ENCODE results near the gene TRAK2. TPM values are rescaled to one million over a fixed set of nuclear protein-coding genes. Genes with fewer than 3 reads are reported as not detected.

TRAK2 gene
- total RNA-seq, 2 experiments from 2014 or later = 7.1 to 11.9 TPM

- Histone ChIP-seq H3K27ac (ENCODE audit: low read depth, low read length, poor library complexity, severe bottlenecking) (no peak overlapping the region), H3K79me2 (ENCODE audit: insufficient read depth, low read depth, low read length) (no peaks in the 10 kb centered on the region), H3K4me3 (ENCODE audit: low read depth, low read length, poor library complexity, severe bottlenecking) (no peak overlapping the region), H3K36me3 (ENCODE audit: insufficient read depth, low read length) (peaks cover 14% of the 10 kb centered on the region), H3K9me2 (ENCODE audit: insufficient read depth, low read length) (no peaks in the 10 kb centered on the region), H3K4me2 (ENCODE audit: low read length) (no peak overlapping the region), H3K4me1 (ENCODE audit: insufficient read depth, low read length, poor library complexity, severe bottlenecking) (no peaks in the 10 kb centered on the region), H3K9me3 (ENCODE audit: low read length) (no peaks in the 10 kb centered on the region), H4K20me1 (ENCODE audit: insufficient read depth, low read length) (no peaks in the 10 kb centered on the region), H2AFZ (ENCODE audit: low read length) (no peak overlapping the region)
- TF ChIP-seq EZH2phosphoT487 (IDR thresholded peaks at IDR 0.05; ENCODE audit: borderline replicate concordance, low read depth, low read length) = no peak
- TF ChIP-seq, protein P1, sequence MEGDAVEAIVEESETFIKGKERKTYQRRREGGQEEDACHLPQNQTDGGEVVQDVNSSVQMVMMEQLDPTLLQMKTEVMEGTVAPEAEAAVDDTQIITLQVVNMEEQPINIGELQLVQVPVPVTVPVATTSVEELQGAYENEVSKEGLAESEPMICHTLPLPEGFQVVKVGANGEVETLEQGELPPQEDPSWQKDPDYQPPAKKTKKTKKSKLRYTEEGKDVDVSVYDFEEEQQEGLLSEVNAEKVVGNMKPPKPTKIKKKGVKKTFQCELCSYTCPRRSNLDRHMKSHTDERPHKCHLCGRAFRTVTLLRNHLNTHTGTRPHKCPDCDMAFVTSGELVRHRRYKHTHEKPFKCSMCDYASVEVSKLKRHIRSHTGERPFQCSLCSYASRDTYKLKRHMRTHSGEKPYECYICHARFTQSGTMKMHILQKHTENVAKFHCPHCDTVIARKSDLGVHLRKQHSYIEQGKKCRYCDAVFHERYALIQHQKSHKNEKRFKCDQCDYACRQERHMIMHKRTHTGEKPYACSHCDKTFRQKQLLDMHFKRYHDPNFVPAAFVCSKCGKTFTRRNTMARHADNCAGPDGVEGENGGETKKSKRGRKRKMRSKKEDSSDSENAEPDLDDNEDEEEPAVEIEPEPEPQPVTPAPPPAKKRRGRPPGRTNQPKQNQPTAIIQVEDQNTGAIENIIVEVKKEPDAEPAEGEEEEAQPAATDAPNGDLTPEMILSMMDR (conservative IDR thresholded peaks at IDR 0.05; ENCODE audit: low read length) = no peak
- POLR2A ChIA-PET = interaction anchor here (0.6 to 1.6 kb wide), 2 partner anchors 13 to 96 kb away, joined by 3 to 6 read pairs; no protein-coding TSS in a partner anchor
- BruUV-seq (replicated peaks) = no TSS peak
- CTCF ChIA-PET (ENCODE audit: unreplicated experiment) = no interaction called here
- no peak for DNase-seq (ENCODE audit: low spot score)
- intact Hi-C loops (cut with micrococcal nuclease; ENCODE audit: unreplicated experiment) = no loop called here
Observed at GRCh38 chr2:201402651-201403562, 48.4 kb downstream of the TRAK2 start.

GRCh38 chr2:201401815-201402214 is 49.4 kb downstream of the TRAK2 start:
- DNase-seq (ENCODE audit: low spot score) = no peak
- TF ChIP-seq, protein P1 (conservative IDR thresholded peaks at IDR 0.05; ENCODE audit: low read length) = no peak
- no peak for TF ChIP-seq EZH2phosphoT487 (IDR thresholded peaks at IDR 0.05; ENCODE audit: borderline replicate concordance, low read depth, low read length)
- H2AFZ ChIP-seq (ENCODE audit: low read length) = no peak overlapping the region
- H4K20me1 ChIP-seq (ENCODE audit: insufficient read depth, low read length) = no peaks in the 10 kb centered on the region
- intact Hi-C loops (cut with micrococcal nuclease; ENCODE audit: unreplicated experiment) = no loop called here
- peaks cover 25% of the 10 kb centered on the region for H3K36me3 ChIP-seq (ENCODE audit: insufficient read depth, low read length)
- no peaks in the 10 kb centered on the region for H3K79me2 ChIP-seq (ENCODE audit: insufficient read depth, low read depth, low read length)
- no peaks in the 10 kb centered on the region for H3K9me2 ChIP-seq (ENCODE audit: insufficient read depth, low read length)
- H3K4me2 ChIP-seq (ENCODE audit: low read length) = no peak overlapping the region
- H3K9me3 ChIP-seq (ENCODE audit: low read length) = no peaks in the 10 kb centered on the region
- ChIA-PET POLR2A (interaction anchor here (0.7 to 1.6 kb wide), 2 partner anchors 12 to 534 kb away, joined by 5 to 6 read pairs; no protein-coding TSS in a partner anchor), CTCF (ENCODE audit: unreplicated experiment) (no interaction called here)
- BruUV-seq (replicated peaks) = no TSS peak
- no peak overlapping the region for H3K4me3 ChIP-seq (ENCODE audit: low read depth, low read length, poor library complexity, severe bottlenecking)
- H3K27ac ChIP-seq (ENCODE audit: low read depth, low read length, poor library complexity, severe bottlenecking) = no peak overlapping the region
- H3K4me1 ChIP-seq (ENCODE audit: insufficient read depth, low read length, poor library complexity, severe bottlenecking) = no peaks in the 10 kb centered on the region

DNA sequence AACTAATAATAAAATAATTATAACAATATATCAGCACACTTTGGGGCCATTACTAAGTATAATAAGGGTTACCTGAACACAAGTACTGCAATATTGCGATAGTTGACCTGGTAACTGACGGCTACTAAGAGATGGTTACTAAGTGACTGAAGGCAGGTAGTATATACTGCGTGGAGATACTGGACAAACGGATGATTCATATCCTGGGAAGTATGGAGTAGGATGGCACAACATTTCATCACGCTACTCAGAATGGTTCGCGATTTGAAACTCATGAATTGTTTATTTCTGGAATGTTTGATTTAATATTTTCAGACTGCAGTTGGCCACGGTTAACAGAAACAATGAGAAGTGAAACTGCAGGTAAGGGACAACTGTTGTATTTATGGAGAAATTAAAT is 54.7 kb downstream of the TRAK2 start:
- Histone ChIP-seq H3K4me2 (ENCODE audit: low read length) (no peak overlapping the region), H3K27ac (ENCODE audit: low read depth, low read length, poor library complexity, severe bottlenecking) (no peak overlapping the region), H3K9me3 (ENCODE audit: low read length) (no peaks in the 10 kb centered on the region), H3K36me3 (ENCODE audit: insufficient read depth, low read length) (peaks cover 60% of the 10 kb centered on the region), H3K4me1 (ENCODE audit: insufficient read depth, low read length, poor library complexity, severe bottlenecking) (no peaks in the 10 kb centered on the region), H4K20me1 (ENCODE audit: insufficient read depth, low read length) (no peaks in the 10 kb centered on the region), H3K79me2 (ENCODE audit: insufficient read depth, low read depth, low read length) (no peaks in the 10 kb centered on the region), H3K4me3 (ENCODE audit: low read depth, low read length, poor library complexity, severe bottlenecking) (no peak overlapping the region), H2AFZ (ENCODE audit: low read length) (no peak overlapping the region), H3K9me2 (ENCODE audit: insufficient read depth, low read length) (no peaks in the 10 kb centered on the region)
- no TSS peak for BruUV-seq (replicated peaks)
- intact Hi-C loops (cut with micrococcal nuclease; ENCODE audit: unreplicated experiment) = no loop called here
- ChIA-PET CTCF (ENCODE audit: unreplicated experiment) (no interaction called here), POLR2A (no interaction called here)
- DNase-seq (ENCODE audit: low spot score) = no peak
- TF ChIP-seq, protein P1 (conservative IDR thresholded peaks at IDR 0.05; ENCODE audit: low read length) = no peak
- TF ChIP-seq EZH2phosphoT487 (IDR thresholded peaks at IDR 0.05; ENCODE audit: borderline replicate concordance, low read depth, low read length) = no peak

Data from OCI-LY7 (cell line).